Measurements from ENCODE around the gene MARK3. TPM values are rescaled to one million over a fixed set of nuclear protein-coding genes. Genes with fewer than 3 reads are reported as not detected.

MARK3 gene
- total RNA-seq, 1 donor from 2014 or later: 137 TPM

- ATAC-seq (ENCODE audit: poor library complexity) (peak; percentile 28), DNase-seq (peak; percentile 86)
- intact Hi-C loops (cut with DNase I): loop anchor here (5.0 kb wide), 1 partner anchor 45 kb away; no protein-coding TSS in a partner anchor
These were observed 161.6 kb downstream of the MARK3 start for GRCh38 chr14:103546652-103547454.

GRCh38 chr14:103547455-103547940 lies 162.3 kb downstream of the MARK3 start:
- ATAC-seq (ENCODE audit: poor library complexity) (no peak), DNase-seq (peak; percentile 25)
- intact Hi-C loops (cut with DNase I): loop anchor here (5.0 kb wide), 1 partner anchor 45 kb away; no protein-coding TSS in a partner anchor

GRCh38 chr14:103547941-103548462 lies 162.8 kb downstream of the MARK3 start:
- ATAC-seq (ENCODE audit: poor library complexity) (no peak), DNase-seq (peak; percentile 38)
- intact Hi-C loops (cut with DNase I): loop anchor here (5.0 kb wide), 1 partner anchor 46 kb away; no protein-coding TSS in a partner anchor

GRCh38 chr14:103548463-103549351 lies 163.5 kb downstream of the MARK3 start:
- intact Hi-C loops (cut with DNase I): loop anchor here (5.0 kb wide), 1 partner anchor 46 kb away; no protein-coding TSS in a partner anchor
- no peak for ATAC-seq (ENCODE audit: poor library complexity)
- DNase-seq: peak; percentile 37

- intact Hi-C loops (cut with DNase I): loop anchor here (5.0 kb wide), 1 partner anchor 47 kb away; no protein-coding TSS in a partner anchor
- ATAC-seq (ENCODE audit: poor library complexity): peak; percentile 23
These were observed 164.4 kb downstream of the MARK3 start for GRCh38 chr14:103549361-103550311.

GRCh38 chr14:103550451-103551337 lies 165.5 kb downstream of the MARK3 start:
- peak; percentile 9 for ATAC-seq (ENCODE audit: poor library complexity)
- DNase-seq: peak; percentile 61
- intact Hi-C loops (cut with DNase I): no loop called here

More at GRCh38 chr14:103549361-103550311, 164.4 kb downstream of the MARK3 start:
- DNase-seq: peak; percentile 72

GRCh38 chr14:103551338-103551762 lies 166.1 kb downstream of the MARK3 start:
- DNase-seq: peak; percentile 88
- intact Hi-C loops (cut with DNase I): no loop called here
- ATAC-seq (ENCODE audit: poor library complexity): peak; percentile 66

- intact Hi-C loops (cut with DNase I): no loop called here
- ATAC-seq (ENCODE audit: poor library complexity) (peak; percentile 47), DNase-seq (peak; percentile 80)
These were observed 167.0 kb downstream of the MARK3 start for GRCh38 chr14:103552011-103552845.

GRCh38 chr14:103552846-103553210 lies 167.6 kb downstream of the MARK3 start:
- ATAC-seq (ENCODE audit: poor library complexity): no peak
- intact Hi-C loops (cut with DNase I): no loop called here
- DNase-seq: no peak

Other genes starting within 250 kb of the MARK3 start
- gene EIF5, start 51.2 kb upstream of the MARK3 start, total RNA-seq: 234 TPM
- gene CKB, start 137.4 kb downstream of the MARK3 start, total RNA-seq: 702 TPM
- gene TRMT61A, start 143.8 kb downstream of the MARK3 start, total RNA-seq: 5.0 TPM
- gene BAG5, start 177.2 kb downstream of the MARK3 start, total RNA-seq: 14.3 TPM
- gene COA8, start 177.5 kb downstream of the MARK3 start, total RNA-seq: 60.6 TPM
- 152 TPM for gene KLC1, start 243.8 kb downstream of the MARK3 start, total RNA-seq

Measured in Right ventricle myocardium superior (tissue), 1 donor.